Measurements from ENCODE around the gene EIF4A2. TPM values are rescaled to one million over a fixed set of nuclear protein-coding genes. Genes with fewer than 3 reads are reported as not detected.
A peak's percentile ranks its signal among the peaks of the same experiment; 100 is the strongest.

EIF4A2 gene
- total and polyA plus RNA-seq, 9 of the 15 experiments (the other 6 are each of a cell fraction or from before 2014, with no cell fraction given) = 307 to 754 (median 435) TPM

- TF ChIP-seq, protein P1, sequence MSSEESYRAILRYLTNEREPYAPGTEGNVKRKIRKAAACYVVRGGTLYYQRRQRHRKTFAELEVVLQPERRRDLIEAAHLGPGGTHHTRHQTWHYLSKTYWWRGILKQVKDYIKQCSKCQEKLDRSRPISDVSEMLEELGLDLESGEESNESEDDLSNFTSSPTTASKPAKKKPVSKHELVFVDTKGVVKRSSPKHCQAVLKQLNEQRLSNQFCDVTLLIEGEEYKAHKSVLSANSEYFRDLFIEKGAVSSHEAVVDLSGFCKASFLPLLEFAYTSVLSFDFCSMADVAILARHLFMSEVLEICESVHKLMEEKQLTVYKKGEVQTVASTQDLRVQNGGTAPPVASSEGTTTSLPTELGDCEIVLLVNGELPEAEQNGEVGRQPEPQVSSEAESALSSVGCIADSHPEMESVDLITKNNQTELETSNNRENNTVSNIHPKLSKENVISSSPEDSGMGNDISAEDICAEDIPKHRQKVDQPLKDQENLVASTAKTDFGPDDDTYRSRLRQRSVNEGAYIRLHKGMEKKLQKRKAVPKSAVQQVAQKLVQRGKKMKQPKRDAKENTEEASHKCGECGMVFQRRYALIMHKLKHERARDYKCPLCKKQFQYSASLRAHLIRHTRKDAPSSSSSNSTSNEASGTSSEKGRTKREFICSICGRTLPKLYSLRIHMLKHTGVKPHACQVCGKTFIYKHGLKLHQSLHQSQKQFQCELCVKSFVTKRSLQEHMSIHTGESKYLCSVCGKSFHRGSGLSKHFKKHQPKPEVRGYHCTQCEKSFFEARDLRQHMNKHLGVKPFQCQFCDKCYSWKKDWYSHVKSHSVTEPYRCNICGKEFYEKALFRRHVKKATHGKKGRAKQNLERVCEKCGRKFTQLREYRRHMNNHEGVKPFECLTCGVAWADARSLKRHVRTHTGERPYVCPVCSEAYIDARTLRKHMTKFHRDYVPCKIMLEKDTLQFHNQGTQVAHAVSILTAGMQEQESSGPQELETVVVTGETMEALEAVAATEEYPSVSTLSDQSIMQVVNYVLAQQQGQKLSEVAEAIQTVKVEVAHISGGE (CRISPR knock-in tag; IDR thresholded peaks at IDR 0.05) = 0 out of 6 replicates have a peak, but pooled peaks of 1 of the 3 experiments have one; percentile 17
- TF ChIP-seq POLR2H (tag; IDR thresholded peaks at IDR 0.05; ENCODE audit: low read depth) (peak; percentile 89), NRF1 (conservative IDR thresholded peaks at IDR 0.05 in 1 of 2, IDR thresholded peaks at IDR 0.05 in 1 of 2) (peak; percentile 84 to 87), PHF8 (IDR thresholded peaks at IDR 0.05; ENCODE audit: borderline replicate concordance, low read length) (peak; percentile 4; the same call in 1 of the 2 replicates), KAT7 (CRISPR knock-in tag; IDR thresholded peaks at IDR 0.05; ENCODE audit: borderline replicate concordance) (peak; percentile 97), SNRNP70 (optimal IDR thresholded peaks at IDR 0.05; ENCODE audit: low read depth, low read length) (peak; percentile 28), PRPF4 (IDR thresholded peaks at IDR 0.05; ENCODE audit: insufficient read depth, low read depth, low read length, poor library complexity, severe bottlenecking) (peak; percentile 87), ZNF197 (CRISPR knock-in tag; IDR thresholded peaks at IDR 0.05; ENCODE audit: low read depth) (0 out of 2 replicates have a peak, but pooled peaks have one; percentile 39), CREB3 (tag; conservative IDR thresholded peaks at IDR 0.05; ENCODE audit: low read depth) (no peak), ZNF780A (CRISPR knock-in tag; IDR thresholded peaks at IDR 0.05) (peak; percentile 61; the same call in 1 of the 2 replicates)
- TF ChIP-seq, protein P2, sequence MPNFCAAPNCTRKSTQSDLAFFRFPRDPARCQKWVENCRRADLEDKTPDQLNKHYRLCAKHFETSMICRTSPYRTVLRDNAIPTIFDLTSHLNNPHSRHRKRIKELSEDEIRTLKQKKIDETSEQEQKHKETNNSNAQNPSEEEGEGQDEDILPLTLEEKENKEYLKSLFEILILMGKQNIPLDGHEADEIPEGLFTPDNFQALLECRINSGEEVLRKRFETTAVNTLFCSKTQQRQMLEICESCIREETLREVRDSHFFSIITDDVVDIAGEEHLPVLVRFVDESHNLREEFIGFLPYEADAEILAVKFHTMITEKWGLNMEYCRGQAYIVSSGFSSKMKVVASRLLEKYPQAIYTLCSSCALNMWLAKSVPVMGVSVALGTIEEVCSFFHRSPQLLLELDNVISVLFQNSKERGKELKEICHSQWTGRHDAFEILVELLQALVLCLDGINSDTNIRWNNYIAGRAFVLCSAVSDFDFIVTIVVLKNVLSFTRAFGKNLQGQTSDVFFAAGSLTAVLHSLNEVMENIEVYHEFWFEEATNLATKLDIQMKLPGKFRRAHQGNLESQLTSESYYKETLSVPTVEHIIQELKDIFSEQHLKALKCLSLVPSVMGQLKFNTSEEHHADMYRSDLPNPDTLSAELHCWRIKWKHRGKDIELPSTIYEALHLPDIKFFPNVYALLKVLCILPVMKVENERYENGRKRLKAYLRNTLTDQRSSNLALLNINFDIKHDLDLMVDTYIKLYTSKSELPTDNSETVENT (CRISPR knock-in tag; IDR thresholded peaks at IDR 0.05) = 0 out of 2 replicates have a peak, but pooled peaks have one; percentile 7
- TF ChIP-seq, protein P3, sequence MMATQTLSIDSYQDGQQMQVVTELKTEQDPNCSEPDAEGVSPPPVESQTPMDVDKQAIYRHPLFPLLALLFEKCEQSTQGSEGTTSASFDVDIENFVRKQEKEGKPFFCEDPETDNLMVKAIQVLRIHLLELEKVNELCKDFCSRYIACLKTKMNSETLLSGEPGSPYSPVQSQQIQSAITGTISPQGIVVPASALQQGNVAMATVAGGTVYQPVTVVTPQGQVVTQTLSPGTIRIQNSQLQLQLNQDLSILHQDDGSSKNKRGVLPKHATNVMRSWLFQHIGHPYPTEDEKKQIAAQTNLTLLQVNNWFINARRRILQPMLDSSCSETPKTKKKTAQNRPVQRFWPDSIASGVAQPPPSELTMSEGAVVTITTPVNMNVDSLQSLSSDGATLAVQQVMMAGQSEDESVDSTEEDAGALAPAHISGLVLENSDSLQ (IDR thresholded peaks at IDR 0.05) = peak; percentile 98
These were observed 546 bp downstream of the EIF4A2 start (continued) for GRCh38 chr3:186783731-186784515.

All from K562 (cell line).